WTC11 (cell line): Measurements from ENCODE around the gene FOXP1.

ENCODE experiments used
- CTCF ChIP-seq: fragments of 200-600 bp; IDR thresholded peaks from 2 replicates; pipeline ENCODE4 v1.8.0; 2022; ENCODE audit warnings: antibody characterized with exemption
- MYBL2 ChIP-seq: sonication (generic); formaldehyde crosslinking; IDR thresholded peaks from 2 replicates; pipeline ENCODE4 v1.8.1; 2023; ENCODE audit warnings: mild to moderate bottlenecking, moderate library complexity, missing genetic modification reagents
- ZBTB21 ChIP-seq: sonication (generic); formaldehyde crosslinking; IDR thresholded peaks from 2 replicates; pipeline ENCODE4 v1.8.1; 2023; ENCODE audit warnings: mild to moderate bottlenecking, missing genetic modification reagents, borderline replicate concordance
- TF ChIP-seq, protein P1 (sequence below): sonication (generic); formaldehyde crosslinking; conservative IDR thresholded peaks from 2 replicates; pipeline ENCODE4 v1.8.1; 2023; ENCODE audit warnings: mild to moderate bottlenecking, low read depth, missing genetic modification reagents, moderate library complexity

DNA sequence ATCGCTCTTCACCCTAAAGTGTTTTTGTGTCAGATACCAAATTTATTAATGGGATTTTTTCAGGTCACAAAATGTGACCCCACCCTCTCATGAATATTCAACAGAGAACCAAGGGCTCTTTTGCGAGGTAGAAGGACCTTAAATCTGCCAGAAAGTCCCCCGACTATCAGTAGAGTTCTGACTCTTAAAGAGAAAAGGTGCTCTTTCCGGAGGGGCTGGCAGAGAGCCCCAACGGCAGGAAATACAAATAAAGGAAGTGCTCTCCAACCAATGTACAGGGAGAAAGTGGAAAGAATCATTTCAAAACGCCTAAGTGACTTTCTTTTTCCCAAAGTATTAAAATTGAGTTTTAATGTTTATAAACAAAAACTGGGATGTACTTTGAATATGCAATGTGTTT lies 517.2 kb downstream of the FOXP1 start:
- TF ChIP-seq MYBL2 (CRISPR knock-in tag) (no peak), CTCF (no peak), ZBTB21 (CRISPR knock-in tag) (no peak)
- TF ChIP-seq, protein P1, sequence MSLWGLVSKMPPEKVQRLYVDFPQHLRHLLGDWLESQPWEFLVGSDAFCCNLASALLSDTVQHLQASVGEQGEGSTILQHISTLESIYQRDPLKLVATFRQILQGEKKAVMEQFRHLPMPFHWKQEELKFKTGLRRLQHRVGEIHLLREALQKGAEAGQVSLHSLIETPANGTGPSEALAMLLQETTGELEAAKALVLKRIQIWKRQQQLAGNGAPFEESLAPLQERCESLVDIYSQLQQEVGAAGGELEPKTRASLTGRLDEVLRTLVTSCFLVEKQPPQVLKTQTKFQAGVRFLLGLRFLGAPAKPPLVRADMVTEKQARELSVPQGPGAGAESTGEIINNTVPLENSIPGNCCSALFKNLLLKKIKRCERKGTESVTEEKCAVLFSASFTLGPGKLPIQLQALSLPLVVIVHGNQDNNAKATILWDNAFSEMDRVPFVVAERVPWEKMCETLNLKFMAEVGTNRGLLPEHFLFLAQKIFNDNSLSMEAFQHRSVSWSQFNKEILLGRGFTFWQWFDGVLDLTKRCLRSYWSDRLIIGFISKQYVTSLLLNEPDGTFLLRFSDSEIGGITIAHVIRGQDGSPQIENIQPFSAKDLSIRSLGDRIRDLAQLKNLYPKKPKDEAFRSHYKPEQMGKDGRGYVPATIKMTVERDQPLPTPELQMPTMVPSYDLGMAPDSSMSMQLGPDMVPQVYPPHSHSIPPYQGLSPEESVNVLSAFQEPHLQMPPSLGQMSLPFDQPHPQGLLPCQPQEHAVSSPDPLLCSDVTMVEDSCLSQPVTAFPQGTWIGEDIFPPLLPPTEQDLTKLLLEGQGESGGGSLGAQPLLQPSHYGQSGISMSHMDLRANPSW, result no peak
